GM19193 (cell line): ENCODE results near the gene KCNQ1.

Source experiments
- POLR2A ChIP-seq: IDR thresholded peaks from 4 replicates; pipeline ENCODE4 v1.6.1; 2011; ENCODE audit not compliant: insufficient read depth, insufficient read length; ENCODE audit errors: extremely low read depth

The KCNQ1 gene

DNA sequence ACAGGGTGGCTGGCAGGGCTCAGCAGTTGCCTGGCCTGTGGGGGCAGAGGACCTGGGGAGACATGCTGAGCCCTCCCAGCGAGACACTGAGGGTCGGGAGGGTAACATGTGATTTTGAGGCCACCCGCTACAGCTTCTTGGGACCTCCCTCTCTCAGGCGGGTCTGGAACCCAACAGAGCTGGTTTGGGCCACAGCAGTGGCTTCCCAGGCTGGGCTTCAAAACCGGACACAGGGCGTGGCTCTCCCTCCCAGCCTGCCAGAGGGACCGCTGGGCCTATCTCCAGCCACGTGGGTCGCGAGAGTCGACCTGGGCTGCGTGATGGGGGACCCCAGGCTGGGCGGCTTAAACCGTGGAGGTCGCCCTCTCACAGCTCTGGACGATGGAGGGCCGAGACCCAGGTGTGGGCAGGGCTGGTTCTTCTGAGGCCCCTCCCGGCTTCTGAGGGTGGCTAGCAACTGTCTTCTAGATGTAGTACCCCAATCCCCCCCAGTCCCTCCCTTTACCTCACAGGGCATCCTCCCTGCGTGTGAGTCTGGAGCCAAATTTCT lies 91.7 kb downstream of the KCNQ1 start:
- TF ChIP-seq POLR2A, result no peak

DNA sequence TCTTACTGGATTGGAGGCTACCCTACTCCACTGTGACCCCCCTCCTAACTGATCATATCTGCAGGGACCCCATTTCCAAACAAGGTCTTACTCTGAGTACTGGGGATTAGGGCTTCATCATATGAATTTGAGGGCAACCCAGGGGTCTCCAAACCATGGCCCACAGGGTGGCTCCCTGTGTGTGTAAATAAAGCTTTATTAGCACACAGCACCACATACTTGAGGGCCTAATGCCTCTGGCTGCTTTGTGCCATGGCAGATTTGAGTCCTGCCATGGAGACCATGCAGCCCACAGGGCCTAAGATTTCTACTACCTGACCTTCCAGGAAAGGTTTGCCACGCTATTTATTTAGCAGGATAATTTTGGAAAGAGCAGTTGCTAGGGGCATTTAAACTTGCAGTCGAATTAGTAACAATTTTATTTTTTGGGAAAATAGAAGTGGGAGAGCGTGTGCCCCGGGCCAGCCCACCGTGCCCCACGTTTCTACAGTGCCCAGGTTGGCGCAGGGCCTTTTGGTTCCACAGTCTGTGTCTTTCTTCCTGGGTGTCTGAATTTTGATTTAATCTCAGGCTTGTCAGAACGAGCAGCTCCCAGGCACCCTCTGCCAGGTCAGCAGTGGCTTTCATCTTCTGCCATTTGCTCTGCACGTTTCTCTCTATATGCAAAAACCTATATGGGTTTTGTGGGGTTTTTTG lies 92.3 kb downstream of the KCNQ1 start:
- TF ChIP-seq POLR2A, result no peak

DNA sequence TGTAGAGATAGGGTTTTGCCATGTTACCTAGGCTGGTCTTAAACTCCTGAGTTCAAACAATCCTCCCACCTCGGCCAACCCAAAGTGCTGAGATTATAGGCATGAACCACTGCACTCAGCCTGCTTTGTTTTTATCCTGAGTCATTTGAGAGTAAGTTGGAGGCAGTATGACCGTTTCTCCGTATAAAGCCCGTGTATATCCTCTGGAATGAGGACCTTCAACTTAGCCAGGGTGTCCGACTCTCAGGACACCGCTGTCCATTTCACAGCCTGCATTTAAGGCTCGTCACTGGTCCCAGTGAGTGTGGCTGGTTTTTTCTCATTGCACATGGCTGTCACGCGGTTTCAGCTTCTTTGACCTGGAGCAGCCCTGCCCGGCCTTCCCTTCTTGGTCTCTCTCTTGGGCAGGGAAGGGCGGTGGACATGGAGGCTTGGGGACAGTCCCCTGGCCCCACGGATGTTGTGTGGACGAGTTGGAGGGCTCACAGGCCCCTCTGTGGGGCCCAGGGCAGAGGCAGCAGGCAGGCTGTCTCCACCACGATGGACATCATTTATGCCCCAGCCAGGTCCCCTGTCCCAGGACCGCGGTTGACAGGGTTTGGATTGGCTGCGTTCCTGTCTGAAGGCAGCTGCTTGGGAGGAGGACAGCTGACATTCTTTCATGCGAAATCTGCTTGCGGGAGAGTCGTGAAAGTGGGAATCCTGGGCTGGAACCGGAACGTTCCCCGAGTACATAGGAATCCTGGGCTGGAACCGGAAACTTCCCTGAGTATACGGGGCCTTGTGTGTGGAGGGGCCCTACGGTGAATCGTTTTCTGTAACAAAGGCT lies 93.3 kb downstream of the KCNQ1 start:
- TF ChIP-seq POLR2A, result no peak

DNA sequence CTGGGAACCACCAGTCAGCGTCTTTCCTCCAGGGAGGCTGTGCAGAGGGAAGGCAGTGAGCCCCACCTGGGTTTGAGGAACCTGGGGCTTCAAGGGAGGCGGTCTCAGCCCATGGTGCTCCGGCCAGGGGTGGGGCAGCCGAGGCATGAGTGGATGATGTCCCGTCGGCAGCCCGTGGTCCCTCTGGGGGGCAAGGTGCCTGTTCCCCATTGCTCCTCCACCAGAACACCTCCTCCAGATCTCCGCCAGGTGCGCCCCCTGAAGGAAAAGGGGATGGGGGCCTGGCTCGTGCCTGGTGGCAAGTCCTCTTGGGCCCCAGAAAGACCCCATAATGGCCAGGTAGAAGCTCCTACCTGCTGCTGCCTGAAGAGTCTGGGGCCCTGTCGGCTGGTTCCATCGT lies 94.1 kb downstream of the KCNQ1 start:
- no peak for TF ChIP-seq POLR2A

DNA sequence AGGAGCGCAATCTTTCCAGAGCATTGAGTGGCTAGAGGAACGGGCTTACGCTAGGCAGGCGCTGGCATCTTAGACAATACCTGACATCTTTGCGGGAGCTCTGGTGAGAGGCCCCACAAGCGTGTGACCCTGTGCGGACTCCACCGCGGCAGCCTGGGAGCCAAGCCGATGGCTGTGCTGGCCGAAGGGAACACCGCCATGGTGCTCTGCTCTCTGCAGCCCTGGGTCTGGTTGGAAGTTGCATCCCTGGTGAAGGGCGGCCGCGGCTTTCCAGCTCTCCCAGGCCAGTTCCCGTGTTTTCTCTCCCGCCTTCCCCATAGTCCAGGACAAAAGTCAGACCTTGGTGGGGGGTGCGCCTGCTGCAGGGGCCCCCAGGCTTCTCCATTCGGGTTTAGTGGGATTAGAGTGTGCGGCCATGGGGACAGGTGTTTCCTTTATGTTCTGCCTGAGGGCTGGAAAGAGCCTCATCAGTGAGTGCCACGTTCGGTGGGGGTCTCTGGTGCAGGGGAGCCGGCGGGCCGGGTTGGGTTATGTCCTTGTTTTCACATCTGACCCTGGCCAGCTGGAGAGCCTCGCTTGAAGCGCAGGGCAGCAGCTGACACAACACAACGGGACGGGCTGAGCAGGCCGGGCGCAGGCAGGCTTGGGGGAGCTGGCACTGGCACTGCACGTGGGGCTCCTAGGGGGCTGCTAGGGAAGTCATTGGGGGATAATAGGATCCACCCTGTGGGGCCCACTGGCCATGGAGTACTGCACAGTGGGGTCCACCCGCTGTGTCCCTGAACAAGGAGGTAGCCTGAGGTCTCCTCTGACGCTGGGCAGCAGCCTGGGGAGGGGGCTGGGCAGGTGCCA lies 94.8 kb downstream of the KCNQ1 start:
- no peak for TF ChIP-seq POLR2A

DNA sequence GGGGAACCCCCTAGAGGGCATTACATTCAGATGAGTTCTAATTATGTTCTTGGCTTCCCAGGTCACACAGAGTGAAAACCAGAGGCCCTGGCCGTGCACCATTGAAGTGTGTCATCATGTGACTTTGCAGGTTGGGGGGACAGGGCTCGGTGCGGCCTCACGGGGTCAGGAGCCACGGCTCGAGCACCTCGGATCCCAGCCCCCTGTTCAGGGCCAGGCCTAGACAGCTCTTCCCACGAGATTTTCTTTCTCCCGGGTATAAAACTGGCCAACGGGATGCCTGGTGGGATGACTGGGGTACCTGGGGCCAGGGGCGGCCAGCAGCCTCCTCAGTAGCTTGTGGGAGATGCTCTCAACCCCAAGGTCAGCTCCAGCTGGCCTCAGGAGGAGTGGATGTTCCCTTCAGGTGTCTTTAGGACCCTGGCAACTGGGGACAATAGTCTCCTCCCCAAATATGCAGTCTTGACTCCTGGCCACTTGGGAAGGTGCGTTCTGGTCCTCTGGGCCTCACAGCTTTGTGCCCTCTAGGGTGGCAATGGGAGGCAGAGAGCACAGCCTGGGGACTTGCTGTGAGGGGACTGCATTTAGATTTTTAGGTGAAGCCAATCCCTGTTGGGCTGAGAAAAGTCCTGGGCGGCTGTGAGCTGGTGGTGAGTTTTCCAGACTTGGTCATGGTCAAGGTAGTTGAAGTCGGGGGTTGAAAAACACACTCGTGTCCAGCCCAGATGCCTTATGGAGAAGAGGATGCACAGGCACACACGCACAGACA lies 95.6 kb downstream of the KCNQ1 start:
- no peak for TF ChIP-seq POLR2A

DNA sequence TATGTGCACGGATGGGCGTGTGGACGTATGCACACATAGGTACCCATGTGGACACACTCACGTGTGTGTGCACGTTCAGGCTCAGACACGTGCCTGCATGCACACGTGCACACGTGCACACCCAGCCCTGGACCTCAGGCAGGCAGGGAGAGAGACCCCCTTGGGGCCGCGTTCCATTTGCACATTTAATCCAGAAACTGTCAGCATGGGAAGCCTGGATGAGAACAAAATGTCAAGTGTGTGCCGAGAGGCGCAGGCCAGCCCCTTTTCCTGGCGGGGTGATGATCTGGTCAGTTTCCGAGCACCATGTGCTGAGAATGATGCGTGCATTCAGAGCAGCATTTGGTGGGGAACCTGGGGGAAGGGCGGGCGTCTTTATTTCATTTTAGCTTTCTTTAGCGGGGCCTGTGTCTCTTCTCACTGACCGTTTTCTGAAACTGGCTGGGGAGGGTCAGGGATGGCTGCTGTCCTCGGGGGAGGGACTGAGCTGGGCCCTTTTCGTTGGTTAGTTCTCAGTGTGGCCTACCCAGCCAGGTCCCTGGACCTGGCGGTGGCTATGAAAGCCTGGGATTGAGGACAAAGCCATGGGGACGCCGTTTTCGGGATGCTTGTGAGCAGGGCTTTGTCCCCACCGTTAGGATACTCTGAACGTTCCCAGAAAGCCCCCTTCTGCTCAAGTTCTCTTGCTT lies 96.3 kb downstream of the KCNQ1 start:
- TF ChIP-seq POLR2A, result no peak

DNA sequence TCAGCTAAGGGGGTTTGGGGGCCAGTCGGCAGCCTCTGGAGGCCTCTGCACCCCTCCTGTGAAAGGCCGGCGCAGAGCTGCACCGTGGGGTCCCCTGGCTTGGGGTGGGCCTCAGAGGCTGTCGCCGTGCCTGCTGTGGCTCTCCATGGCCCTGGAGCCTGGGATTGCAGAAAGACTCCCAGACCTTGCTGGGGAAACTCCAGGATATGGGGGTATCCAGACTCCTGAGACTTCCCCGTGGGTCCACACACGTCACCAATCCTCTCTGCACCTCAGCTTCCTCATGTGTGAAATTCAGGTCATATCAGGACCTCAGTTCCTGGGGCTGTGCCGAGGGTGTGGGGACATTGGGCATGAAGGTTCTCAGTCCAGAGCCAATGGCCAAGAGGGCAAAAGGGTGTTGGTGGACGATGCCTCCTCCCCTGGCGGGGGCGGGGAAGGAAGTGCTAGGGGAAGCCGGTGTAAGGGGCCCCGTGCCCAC lies 97.1 kb downstream of the KCNQ1 start:
- TF ChIP-seq POLR2A, result no peak

DNA sequence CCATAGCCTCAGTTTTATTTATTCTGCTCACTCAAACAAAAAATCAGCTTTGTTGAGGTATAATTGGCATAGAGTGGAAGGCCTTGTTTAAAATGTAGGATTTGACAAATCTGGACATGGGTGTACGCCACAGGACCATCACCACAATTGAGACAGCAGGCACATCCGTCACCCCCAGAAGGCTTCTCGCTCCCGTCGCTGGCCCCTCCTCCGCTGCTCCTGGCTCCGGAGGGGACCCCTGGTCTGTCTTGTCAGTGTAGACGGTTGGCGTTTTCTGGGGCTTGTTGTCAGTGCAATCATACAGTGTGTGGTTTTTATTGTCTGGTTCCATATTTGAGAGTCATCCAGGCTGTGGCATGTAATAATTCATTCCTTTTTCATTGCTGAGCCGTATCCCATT lies 97.6 kb downstream of the KCNQ1 start:
- TF ChIP-seq POLR2A, result no peak

DNA sequence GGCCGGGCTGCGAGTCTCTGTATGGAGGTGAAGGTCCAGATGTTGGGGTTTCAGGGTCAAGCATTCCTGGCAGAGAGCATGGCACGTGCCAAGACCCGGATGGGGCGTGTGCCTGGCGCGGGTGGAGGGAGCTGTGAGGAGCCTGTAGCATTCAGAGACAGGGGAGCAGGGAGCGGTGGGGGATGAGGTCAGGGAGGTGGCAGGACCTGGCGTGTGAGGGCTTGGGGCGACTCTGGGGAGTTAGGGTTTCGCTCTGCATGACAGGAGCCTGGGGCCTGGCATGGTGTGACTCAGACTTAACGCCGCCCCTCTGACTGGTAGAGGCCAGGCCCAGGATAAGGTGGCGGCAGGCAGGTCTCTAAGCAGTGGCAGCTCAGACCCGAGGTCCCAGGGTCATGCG lies 103.0 kb downstream of the KCNQ1 start:
- no peak for TF ChIP-seq POLR2A

DNA sequence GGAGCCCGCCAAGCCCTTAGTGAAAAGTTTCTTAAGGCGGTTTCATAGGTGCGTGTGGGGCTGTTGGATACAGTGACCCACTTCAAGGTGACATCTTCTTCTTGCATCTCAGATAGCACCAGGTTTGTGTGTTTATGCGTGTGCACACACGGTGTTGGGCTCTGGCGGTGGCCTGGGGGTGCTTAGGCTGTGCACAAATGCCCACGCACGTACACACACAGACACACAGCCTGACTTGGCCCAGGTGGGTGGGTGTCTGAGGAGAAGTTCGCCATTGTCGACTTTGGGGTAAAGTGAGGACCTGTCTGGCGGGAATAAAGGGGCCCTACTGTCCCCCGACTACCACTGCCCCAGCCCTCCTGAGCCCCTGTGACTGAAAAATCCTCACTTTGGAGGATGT lies 103.8 kb downstream of the KCNQ1 start:
- TF ChIP-seq POLR2A, result no peak

DNA sequence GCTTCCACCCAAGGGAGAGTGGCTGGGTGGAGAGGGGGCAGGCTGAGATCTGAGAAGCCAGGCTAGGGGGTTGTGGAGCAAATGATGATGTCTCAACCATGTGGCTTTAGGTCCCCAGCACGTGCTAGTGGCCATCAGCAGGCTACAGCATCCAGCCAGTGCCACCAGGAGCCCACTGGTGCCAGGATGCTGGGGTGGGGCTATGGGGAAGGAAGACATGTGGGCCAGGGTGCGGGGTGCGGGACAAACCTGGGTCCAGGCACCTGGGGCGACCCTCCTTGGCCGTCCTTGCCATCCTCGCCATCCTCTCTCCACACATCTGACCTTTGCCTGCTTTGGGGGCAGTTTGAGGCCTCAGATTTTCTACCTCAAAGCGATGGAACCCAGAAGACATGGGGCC lies 104.3 kb downstream of the KCNQ1 start:
- no peak for TF ChIP-seq POLR2A

DNA sequence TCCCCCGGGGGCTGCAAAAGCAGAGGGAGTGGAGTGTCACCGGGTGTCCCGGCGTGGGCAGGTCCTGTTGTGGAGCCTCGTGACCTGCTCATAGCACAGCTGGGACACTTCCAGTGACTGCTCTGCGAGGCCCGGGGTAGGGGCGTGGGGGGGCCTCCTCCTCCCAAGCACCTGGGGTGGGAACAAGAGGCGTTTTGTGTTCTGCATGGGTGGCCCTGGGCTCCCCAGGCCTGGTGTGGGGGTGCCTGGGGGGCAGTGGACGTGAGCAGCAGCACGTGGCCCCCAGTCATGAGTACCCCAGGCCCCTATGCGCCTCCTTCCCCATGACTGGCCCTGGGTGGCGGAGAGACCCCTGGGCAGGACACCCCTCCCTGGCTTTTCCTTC lies 104.7 kb downstream of the KCNQ1 start:
- TF ChIP-seq POLR2A, result no peak
